ENCODE measurements around the gene FKBP11. TPM values are rescaled to one million over a fixed set of nuclear protein-coding genes. Genes with fewer than 3 reads are reported as not detected.
A peak's percentile ranks its signal among the peaks of the same experiment; 100 is the strongest.

The FKBP11 gene
- total and polyA plus RNA-seq, 2 of the 13 experiments (the other 11 are each of a cell fraction or from before 2014, with no cell fraction given), result 15.5 to 19.4 TPM

DNA sequence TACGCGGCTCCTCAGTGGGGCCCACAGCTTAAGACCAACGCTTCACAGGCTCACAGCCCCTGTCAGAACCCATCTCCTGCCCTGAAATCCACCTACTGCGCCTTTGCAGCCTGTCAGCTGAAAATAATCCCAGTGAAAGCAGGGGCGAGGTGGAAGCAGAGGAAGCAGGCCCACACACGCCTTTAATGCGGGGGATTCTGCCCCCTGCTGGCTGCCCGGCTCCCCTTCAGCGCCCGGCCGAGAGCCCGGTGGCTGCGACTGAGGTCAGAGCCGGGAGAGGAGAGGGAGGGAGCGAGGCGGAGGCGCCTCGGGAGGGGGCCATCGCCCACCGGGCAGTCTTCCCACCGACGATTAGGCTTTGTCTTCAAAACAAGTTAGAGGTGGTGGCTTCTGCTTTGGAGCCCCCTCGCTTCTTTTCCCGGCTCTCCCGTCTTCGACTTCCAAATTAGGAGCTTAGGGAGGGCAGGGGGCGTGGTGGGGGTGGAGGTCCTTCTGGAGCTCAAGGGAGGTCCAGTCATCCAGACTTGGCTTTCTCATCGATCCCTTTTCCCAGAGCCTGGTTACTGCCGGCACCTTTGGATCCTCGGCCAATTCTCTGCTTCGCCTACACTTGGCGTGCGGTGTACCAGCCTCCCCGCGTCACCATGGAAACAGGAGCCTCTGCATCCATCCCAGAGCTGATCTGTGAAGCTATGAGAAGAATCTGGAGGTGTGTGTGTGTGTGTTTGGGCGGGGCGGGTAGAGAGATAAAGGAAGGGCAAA is 34.5 kb downstream of the FKBP11 start (continued):
- TF ChIP-seq, protein P1, sequence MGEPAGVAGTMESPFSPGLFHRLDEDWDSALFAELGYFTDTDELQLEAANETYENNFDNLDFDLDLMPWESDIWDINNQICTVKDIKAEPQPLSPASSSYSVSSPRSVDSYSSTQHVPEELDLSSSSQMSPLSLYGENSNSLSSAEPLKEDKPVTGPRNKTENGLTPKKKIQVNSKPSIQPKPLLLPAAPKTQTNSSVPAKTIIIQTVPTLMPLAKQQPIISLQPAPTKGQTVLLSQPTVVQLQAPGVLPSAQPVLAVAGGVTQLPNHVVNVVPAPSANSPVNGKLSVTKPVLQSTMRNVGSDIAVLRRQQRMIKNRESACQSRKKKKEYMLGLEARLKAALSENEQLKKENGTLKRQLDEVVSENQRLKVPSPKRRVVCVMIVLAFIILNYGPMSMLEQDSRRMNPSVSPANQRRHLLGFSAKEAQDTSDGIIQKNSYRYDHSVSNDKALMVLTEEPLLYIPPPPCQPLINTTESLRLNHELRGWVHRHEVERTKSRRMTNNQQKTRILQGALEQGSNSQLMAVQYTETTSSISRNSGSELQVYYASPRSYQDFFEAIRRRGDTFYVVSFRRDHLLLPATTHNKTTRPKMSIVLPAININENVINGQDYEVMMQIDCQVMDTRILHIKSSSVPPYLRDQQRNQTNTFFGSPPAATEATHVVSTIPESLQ (CRISPR knock-in tag; conservative IDR thresholded peaks at IDR 0.05), result 0 out of 2 replicates have a peak, but pooled peaks have one; percentile 51
- TF ChIP-seq IRF2 (CRISPR knock-in tag; IDR thresholded peaks at IDR 0.05) (peak; percentile 78; the same call in 1 of the 2 replicates), GFI1 (CRISPR knock-in tag; IDR thresholded peaks at IDR 0.05; ENCODE audit: borderline replicate concordance) (no peak), REPIN1 (CRISPR knock-in tag; IDR thresholded peaks at IDR 0.05; ENCODE audit: borderline replicate concordance, low read depth) (peak; percentile 83; the same call in 1 of the 2 replicates), YY1 (IDR thresholded peaks at IDR 0.05; ENCODE audit: insufficient read depth, insufficient replicate concordance, low read depth, low read length) (peak; percentile 49), ETV6 (CRISPR knock-in tag; conservative IDR thresholded peaks at IDR 0.05) (0 out of 2 replicates have a peak, but pooled peaks have one; percentile 37), HDAC1 (CRISPR knock-in tag; IDR thresholded peaks at IDR 0.05) (0 out of 2 replicates have a peak, but pooled peaks have one; percentile 33), ZSCAN21 (CRISPR knock-in tag; IDR thresholded peaks at IDR 0.05; ENCODE audit: borderline replicate concordance) (peak; percentile 40; the same call in 1 of the 2 replicates), ZNF605 (CRISPR knock-in tag; IDR thresholded peaks at IDR 0.05) (no peak), ZNF225 (CRISPR knock-in tag; IDR thresholded peaks at IDR 0.05) (no peak), ZNF501 (CRISPR knock-in tag; IDR thresholded peaks at IDR 0.05) (no peak; the same call in 1 of the 2 replicates), JARID2 (CRISPR knock-in tag; IDR thresholded peaks at IDR 0.05; ENCODE audit: insufficient replicate concordance) (peak; percentile 67)
- TF ChIP-seq, protein P2, sequence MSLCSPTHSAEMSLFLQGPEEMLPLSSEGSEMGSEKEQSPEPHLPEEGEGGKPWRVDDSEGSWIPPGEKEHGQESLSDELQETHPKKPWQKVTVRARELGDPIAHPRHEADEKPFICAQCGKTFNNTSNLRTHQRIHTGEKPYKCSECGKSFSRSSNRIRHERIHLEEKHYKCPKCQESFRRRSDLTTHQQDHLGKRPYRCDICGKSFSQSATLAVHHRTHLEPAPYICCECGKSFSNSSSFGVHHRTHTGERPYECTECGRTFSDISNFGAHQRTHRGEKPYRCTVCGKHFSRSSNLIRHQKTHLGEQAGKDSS (CRISPR knock-in tag; IDR thresholded peaks at IDR 0.05; ENCODE audit: borderline replicate concordance, low read depth), result peak; percentile 41; the same call in 1 of the 2 replicates
- TF ChIP-seq, protein P3, sequence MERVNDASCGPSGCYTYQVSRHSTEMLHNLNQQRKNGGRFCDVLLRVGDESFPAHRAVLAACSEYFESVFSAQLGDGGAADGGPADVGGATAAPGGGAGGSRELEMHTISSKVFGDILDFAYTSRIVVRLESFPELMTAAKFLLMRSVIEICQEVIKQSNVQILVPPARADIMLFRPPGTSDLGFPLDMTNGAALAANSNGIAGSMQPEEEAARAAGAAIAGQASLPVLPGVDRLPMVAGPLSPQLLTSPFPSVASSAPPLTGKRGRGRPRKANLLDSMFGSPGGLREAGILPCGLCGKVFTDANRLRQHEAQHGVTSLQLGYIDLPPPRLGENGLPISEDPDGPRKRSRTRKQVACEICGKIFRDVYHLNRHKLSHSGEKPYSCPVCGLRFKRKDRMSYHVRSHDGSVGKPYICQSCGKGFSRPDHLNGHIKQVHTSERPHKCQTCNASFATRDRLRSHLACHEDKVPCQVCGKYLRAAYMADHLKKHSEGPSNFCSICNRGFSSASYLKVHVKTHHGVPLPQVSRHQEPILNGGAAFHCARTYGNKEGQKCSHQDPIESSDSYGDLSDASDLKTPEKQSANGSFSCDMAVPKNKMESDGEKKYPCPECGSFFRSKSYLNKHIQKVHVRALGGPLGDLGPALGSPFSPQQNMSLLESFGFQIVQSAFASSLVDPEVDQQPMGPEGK (CRISPR knock-in tag; IDR thresholded peaks at IDR 0.05), result peak; percentile 46; the same call in 1 of the 2 replicates
- TF ChIP-seq, protein P4, sequence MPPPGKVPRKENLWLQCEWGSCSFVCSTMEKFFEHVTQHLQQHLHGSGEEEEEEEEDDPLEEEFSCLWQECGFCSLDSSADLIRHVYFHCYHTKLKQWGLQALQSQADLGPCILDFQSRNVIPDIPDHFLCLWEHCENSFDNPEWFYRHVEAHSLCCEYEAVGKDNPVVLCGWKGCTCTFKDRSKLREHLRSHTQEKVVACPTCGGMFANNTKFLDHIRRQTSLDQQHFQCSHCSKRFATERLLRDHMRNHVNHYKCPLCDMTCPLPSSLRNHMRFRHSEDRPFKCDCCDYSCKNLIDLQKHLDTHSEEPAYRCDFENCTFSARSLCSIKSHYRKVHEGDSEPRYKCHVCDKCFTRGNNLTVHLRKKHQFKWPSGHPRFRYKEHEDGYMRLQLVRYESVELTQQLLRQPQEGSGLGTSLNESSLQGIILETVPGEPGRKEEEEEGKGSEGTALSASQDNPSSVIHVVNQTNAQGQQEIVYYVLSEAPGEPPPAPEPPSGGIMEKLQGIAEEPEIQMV (CRISPR knock-in tag; IDR thresholded peaks at IDR 0.05; ENCODE audit: low read depth), result 0 out of 2 replicates have a peak, but pooled peaks have one; percentile 34
- TF ChIP-seq, protein P5, sequence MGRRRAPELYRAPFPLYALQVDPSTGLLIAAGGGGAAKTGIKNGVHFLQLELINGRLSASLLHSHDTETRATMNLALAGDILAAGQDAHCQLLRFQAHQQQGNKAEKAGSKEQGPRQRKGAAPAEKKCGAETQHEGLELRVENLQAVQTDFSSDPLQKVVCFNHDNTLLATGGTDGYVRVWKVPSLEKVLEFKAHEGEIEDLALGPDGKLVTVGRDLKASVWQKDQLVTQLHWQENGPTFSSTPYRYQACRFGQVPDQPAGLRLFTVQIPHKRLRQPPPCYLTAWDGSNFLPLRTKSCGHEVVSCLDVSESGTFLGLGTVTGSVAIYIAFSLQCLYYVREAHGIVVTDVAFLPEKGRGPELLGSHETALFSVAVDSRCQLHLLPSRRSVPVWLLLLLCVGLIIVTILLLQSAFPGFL (CRISPR knock-in tag; IDR thresholded peaks at IDR 0.05), result no peak
- TF ChIP-seq, protein P6, sequence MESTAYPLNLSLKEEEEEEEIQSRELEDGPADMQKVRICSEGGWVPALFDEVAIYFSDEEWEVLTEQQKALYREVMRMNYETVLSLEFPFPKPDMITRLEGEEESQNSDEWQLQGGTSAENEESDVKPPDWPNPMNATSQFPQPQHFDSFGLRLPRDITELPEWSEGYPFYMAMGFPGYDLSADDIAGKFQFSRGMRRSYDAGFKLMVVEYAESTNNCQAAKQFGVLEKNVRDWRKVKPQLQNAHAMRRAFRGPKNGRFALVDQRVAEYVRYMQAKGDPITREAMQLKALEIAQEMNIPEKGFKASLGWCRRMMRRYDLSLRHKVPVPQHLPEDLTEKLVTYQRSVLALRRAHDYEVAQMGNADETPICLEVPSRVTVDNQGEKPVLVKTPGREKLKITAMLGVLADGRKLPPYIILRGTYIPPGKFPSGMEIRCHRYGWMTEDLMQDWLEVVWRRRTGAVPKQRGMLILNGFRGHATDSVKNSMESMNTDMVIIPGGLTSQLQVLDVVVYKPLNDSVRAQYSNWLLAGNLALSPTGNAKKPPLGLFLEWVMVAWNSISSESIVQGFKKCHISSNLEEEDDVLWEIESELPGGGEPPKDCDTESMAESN (CRISPR knock-in tag; conservative IDR thresholded peaks at IDR 0.05), result peak; percentile 49; the same call in 1 of the 2 replicates
